ENCODE results near the gene AGAP1. TPM values are rescaled to one million over a fixed set of nuclear protein-coding genes. Genes with fewer than 3 reads are reported as not detected.
A peak's percentile ranks its signal among the peaks of the same experiment; 100 is the strongest.

AGAP1 gene
- total RNA-seq, 2 experiments from 2014 or later, result 0.89 to 0.97 TPM

GRCh38 chr2:235768606-235769005 is 274.8 kb downstream of the AGAP1 start:
- Mint-ChIP-seq H3K9me3 (no peaks in the 10 kb centered on the region), H3K27me3 (no peaks in the 10 kb centered on the region), H3K27ac (no peak overlapping the region), H3K36me3 (ENCODE audit: low read depth) (no peaks in the 10 kb centered on the region), H3K4me3 (no peak overlapping the region), H3K4me1 (no peaks in the 10 kb centered on the region)
- ChIA-PET POLR2A (no interaction called here), CTCF (interaction anchor here (1.3 kb wide), 1 partner anchor 11 kb away, joined by 6 read pairs; no protein-coding TSS in a partner anchor)
- DNase-seq, result no peak

- Mint-ChIP-seq H3K4me3 (no peak overlapping the region), H3K4me1 (no peaks in the 10 kb centered on the region), H3K36me3 (ENCODE audit: low read depth) (no peaks in the 10 kb centered on the region), H3K27ac (no peak overlapping the region), H3K9me3 (no peaks in the 10 kb centered on the region), H3K27me3 (no peaks in the 10 kb centered on the region)
- DNase-seq, result no peak
- CTCF ChIA-PET, result no interaction called here
- POLR2A ChIA-PET, result no interaction called here
Measured at GRCh38 chr2:235769046-235769445, 275.2 kb downstream of the AGAP1 start.

GRCh38 chr2:235770909-235771820 is 277.3 kb downstream of the AGAP1 start:
- Mint-ChIP-seq H3K9me3 (no peaks in the 10 kb centered on the region), H3K36me3 (ENCODE audit: low read depth) (no peaks in the 10 kb centered on the region), H3K27me3 (no peaks in the 10 kb centered on the region), H3K4me3 (no peak overlapping the region), H3K27ac (no peak overlapping the region), H3K4me1 (no peaks in the 10 kb centered on the region)
- ChIA-PET CTCF (no interaction called here), POLR2A (no interaction called here)
- DNase-seq, result no peak

DNA sequence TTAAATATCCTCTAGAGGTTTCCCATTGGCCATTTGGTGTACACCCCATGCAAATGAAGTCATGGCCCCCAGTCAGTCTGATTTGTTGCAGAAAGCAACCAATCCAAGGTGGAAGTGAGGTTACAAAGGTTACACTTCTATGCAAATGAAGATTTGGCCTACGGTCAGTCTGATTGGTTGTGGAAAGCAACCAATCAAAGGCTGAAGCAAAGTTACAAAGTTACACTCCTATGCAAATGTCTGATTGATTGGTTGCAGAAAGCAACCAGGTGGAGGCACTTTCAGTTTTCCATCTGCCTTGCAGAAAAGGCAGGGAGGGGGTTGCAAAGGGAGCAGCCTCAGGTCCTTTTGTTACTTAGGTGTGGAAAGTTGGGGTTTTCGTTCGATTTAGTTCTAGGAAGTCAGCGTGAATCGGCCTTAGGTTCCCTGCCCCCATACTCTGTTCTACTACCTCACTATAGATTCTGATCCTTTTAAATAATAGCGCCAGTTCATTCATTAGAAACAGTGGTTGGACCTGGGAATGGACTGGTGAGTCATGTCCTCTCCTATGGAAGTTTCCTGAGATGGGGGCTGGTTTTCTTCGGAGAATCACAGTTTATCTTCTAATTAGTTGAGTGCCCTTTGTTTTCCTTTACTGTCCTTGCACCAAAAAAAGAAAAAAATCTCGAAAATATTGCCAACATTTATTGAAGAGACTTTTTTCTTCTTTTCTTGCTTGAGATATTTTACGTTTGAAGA is 279.5 kb downstream of the AGAP1 start:
- H3K36me3 Mint-ChIP-seq (ENCODE audit: low read depth), result no peaks in the 10 kb centered on the region
- ChIA-PET POLR2A (no interaction called here), CTCF (interaction anchor here (0.6 kb wide), 1 partner anchor 441 kb away, joined by 3 read pairs; no protein-coding TSS in a partner anchor)
- no peak overlapping the region for H3K4me3 Mint-ChIP-seq
- H3K4me1 Mint-ChIP-seq, result no peaks in the 10 kb centered on the region
- no peaks in the 10 kb centered on the region for H3K27me3 Mint-ChIP-seq
- H3K9me3 Mint-ChIP-seq, result no peaks in the 10 kb centered on the region
- no peak for DNase-seq
- H3K27ac Mint-ChIP-seq, result no peak overlapping the region

- Mint-ChIP-seq H3K27ac (no peak overlapping the region), H3K4me1 (no peaks in the 10 kb centered on the region), H3K27me3 (no peaks in the 10 kb centered on the region), H3K9me3 (no peaks in the 10 kb centered on the region), H3K36me3 (ENCODE audit: low read depth) (no peaks in the 10 kb centered on the region), H3K4me3 (no peak overlapping the region)
- ChIA-PET POLR2A (no interaction called here), CTCF (no interaction called here)
- no peak for DNase-seq
Measured at GRCh38 chr2:235774153-235774870, 280.5 kb downstream of the AGAP1 start.

GRCh38 chr2:235776531-235776930 is 282.7 kb downstream of the AGAP1 start:
- H3K27ac Mint-ChIP-seq, result no peak overlapping the region
- ChIA-PET POLR2A (no interaction called here), CTCF (no interaction called here)
- H3K27me3 Mint-ChIP-seq, result peaks cover 2% of the 10 kb centered on the region
- no peaks in the 10 kb centered on the region for H3K36me3 Mint-ChIP-seq (ENCODE audit: low read depth)
- H3K4me1 Mint-ChIP-seq, result no peaks in the 10 kb centered on the region
- H3K4me3 Mint-ChIP-seq, result no peak overlapping the region
- no peak for DNase-seq
- H3K9me3 Mint-ChIP-seq, result no peaks in the 10 kb centered on the region

DNA sequence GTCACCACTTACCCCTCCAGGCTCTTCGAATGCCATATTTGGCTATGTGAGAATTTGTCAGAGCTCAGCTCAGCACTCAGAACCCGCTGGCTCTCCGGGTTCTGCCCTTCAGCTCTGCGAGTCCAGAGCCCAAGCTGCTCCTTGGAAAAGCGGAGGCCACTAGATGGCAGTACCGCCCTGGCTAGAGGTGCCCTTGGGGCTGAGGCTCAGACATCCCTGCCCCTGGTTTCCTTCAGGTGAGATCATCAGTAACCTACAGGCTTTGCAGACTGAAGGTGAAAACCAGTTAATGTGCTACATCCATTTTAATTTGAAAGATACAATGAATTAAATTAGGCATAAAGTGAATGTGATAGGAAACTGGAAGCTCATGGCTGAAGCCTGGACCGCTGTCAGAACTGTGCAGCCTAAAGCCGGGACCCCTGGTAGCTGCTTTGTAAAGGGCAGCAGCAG is 285.6 kb downstream of the AGAP1 start:
- Mint-ChIP-seq H3K9me3 (no peaks in the 10 kb centered on the region), H3K27me3 (peaks cover 7% of the 10 kb centered on the region), H3K27ac (no peak overlapping the region), H3K4me3 (no peak overlapping the region), H3K36me3 (ENCODE audit: low read depth) (no peaks in the 10 kb centered on the region), H3K4me1 (no peaks in the 10 kb centered on the region)
- CTCF ChIA-PET, result interaction anchor here (0.9 to 1.3 kb wide), 3 partner anchors 11 to 420 kb away, joined by 3 to 6 read pairs (median 3); no protein-coding TSS in a partner anchor
- POLR2A ChIA-PET, result no interaction called here
- DNase-seq, result peak; percentile 69

DNA sequence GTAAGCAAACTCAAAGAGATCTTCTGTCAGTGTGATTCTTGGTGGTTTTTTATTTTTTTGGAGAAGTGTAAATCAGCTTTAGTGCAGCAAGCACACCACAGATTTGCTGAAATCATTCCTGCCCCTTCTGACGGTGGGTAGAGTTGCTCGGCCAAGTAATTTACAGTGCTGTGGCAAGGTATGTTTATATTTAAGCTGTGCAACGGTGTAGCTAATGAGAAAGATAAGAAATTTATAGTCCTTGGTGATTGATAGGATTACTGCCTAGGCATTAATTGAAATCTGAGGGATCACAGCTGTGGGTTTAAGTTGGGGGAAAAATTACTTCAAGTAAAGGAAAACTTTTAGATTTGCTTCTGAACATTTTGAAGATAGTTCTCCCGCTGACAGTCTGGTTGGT is 286.6 kb downstream of the AGAP1 start:
- POLR2A ChIA-PET, result no interaction called here
- CTCF ChIA-PET, result interaction anchor here (1.3 kb wide), 1 partner anchor 419 kb away, joined by 3 read pairs; no protein-coding TSS in a partner anchor
- DNase-seq, result no peak
- H3K4me1 Mint-ChIP-seq, result no peaks in the 10 kb centered on the region
- H3K9me3 Mint-ChIP-seq, result no peaks in the 10 kb centered on the region
- H3K27me3 Mint-ChIP-seq, result peaks cover 7% of the 10 kb centered on the region
- H3K27ac Mint-ChIP-seq, result no peak overlapping the region
- no peak overlapping the region for H3K4me3 Mint-ChIP-seq
- no peaks in the 10 kb centered on the region for H3K36me3 Mint-ChIP-seq (ENCODE audit: low read depth)

DNA sequence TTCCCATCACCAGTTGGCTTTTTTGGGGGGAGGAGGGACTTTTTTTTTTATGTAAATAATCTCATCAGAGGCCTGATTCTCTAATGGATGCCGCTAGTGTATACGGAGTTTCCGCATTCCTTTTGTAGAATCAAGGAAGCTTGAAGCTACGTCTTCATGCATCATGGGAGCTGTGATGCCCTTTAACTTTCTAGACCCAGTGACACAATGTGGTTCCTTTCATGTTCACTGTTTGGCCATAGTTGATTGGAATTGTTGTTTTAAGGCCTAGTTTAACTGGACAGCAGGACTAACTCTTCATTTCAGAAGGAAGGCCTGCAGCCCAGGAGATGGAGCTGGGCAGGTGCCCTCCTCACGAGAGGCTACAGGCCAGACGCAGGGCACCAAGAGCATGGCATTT is 287.9 kb downstream of the AGAP1 start:
- H3K27me3 Mint-ChIP-seq, result peaks cover 11% of the 10 kb centered on the region
- no peak overlapping the region for H3K4me3 Mint-ChIP-seq
- no peak for DNase-seq
- no peaks in the 10 kb centered on the region for H3K4me1 Mint-ChIP-seq
- CTCF ChIA-PET, result no interaction called here
- H3K9me3 Mint-ChIP-seq, result no peaks in the 10 kb centered on the region
- no peak overlapping the region for H3K27ac Mint-ChIP-seq
- no peaks in the 10 kb centered on the region for H3K36me3 Mint-ChIP-seq (ENCODE audit: low read depth)
- POLR2A ChIA-PET, result no interaction called here

- ChIA-PET POLR2A (no interaction called here), CTCF (no interaction called here)
- Mint-ChIP-seq H3K27ac (no peak overlapping the region), H3K4me1 (no peaks in the 10 kb centered on the region), H3K27me3 (peaks cover 11% of the 10 kb centered on the region), H3K4me3 (no peak overlapping the region), H3K9me3 (no peaks in the 10 kb centered on the region), H3K36me3 (ENCODE audit: low read depth) (no peaks in the 10 kb centered on the region)
- no peak for DNase-seq
Measured at GRCh38 chr2:235784788-235785187, 290.9 kb downstream of the AGAP1 start.

- Mint-ChIP-seq H3K36me3 (ENCODE audit: low read depth) (no peaks in the 10 kb centered on the region), H3K4me3 (no peak overlapping the region), H3K27ac (no peak overlapping the region), H3K9me3 (no peaks in the 10 kb centered on the region), H3K4me1 (no peaks in the 10 kb centered on the region), H3K27me3 (peaks cover 10% of the 10 kb centered on the region)
- DNase-seq, result no peak
- ChIA-PET CTCF (interaction anchor here (0.5 to 0.8 kb wide), 2 partner anchors 23 to 70 kb away, joined by 3 read pairs; no protein-coding TSS in a partner anchor), POLR2A (no interaction called here)
Measured at GRCh38 chr2:235789552-235789951, 295.7 kb downstream of the AGAP1 start.

DNA sequence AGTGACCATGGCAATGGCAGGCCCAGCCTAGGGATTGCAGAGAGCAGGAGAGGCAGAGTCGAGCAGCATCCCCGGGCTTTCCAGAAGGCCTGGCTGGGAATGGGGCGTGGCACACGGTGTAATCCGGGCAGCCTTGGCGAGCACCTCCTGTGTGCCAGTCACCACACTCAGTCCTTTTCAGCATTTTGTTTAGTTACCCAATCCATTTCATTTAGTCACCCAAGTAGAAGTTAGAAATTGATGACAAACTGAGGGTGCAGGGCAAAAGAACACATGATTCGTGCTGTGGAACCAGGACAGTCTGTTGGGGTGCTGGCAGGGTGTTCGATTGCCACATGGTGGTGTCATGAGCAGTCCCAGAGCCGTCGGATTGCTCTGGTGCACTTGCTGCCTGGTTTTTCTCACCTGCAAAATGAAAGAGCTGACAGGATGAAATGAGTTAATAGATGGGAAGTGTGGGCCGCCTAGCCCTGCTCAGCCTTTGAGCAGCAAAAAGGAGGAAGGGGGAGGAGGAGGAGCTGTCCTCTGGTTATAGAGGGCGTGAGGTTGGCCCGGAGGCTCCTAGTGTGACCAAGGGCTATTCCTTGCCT is 299.4 kb downstream of the AGAP1 start:
- CTCF ChIA-PET, result no interaction called here
- POLR2A ChIA-PET, result no interaction called here
- H3K9me3 Mint-ChIP-seq, result no peaks in the 10 kb centered on the region
- no peak for DNase-seq
- H3K27me3 Mint-ChIP-seq, result peaks cover 6% of the 10 kb centered on the region
- H3K4me1 Mint-ChIP-seq, result no peaks in the 10 kb centered on the region
- no peak overlapping the region for H3K27ac Mint-ChIP-seq
- no peak overlapping the region for H3K4me3 Mint-ChIP-seq
- no peaks in the 10 kb centered on the region for H3K36me3 Mint-ChIP-seq (ENCODE audit: low read depth)
